Measurements from ENCODE around the gene DDX49. TPM values are rescaled to one million over a fixed set of nuclear protein-coding genes. Genes with fewer than 3 reads are reported as not detected.

DDX49 gene
- total RNA-seq, 1 experiment from 2014 or later = 47.9 TPM

GRCh38 chr19:18939922-18940768, 20.6 kb downstream of the DDX49 start (continued):
- TF ChIP-seq ZMAT4 (CRISPR knock-in tag; IDR thresholded peaks at IDR 0.05) (no peak), ETV6 (CRISPR knock-in tag; IDR thresholded peaks at IDR 0.05) (no peak), CTCF (IDR thresholded peaks at IDR 0.05) (no peak), SOX15 (CRISPR knock-in tag; IDR thresholded peaks at IDR 0.05) (no peak), ZNF671 (CRISPR knock-in tag; IDR thresholded peaks at IDR 0.05) (no peak), ATF2 (CRISPR knock-in tag; IDR thresholded peaks at IDR 0.05; ENCODE audit: borderline replicate concordance, low read depth) (no peak), ZNF138 (CRISPR knock-in tag; conservative IDR thresholded peaks at IDR 0.05) (no peak), ELF4 (CRISPR knock-in tag; IDR thresholded peaks at IDR 0.05; ENCODE audit: low read depth) (no peak), ZNF532 (CRISPR knock-in tag; IDR thresholded peaks at IDR 0.05; ENCODE audit: borderline replicate concordance) (no peak), GTF2I (CRISPR knock-in tag; conservative IDR thresholded peaks at IDR 0.05) (no peak), ZBTB21 (CRISPR knock-in tag; IDR thresholded peaks at IDR 0.05; ENCODE audit: borderline replicate concordance) (no peak), ZNF281 (CRISPR knock-in tag; IDR thresholded peaks at IDR 0.05) (peak; percentile 96), NR2C2 (CRISPR knock-in tag; IDR thresholded peaks at IDR 0.05) (no peak), RELA (CRISPR knock-in tag; IDR thresholded peaks at IDR 0.05; ENCODE audit: borderline replicate concordance) (no peak), ZNF263 (CRISPR knock-in tag; IDR thresholded peaks at IDR 0.05; ENCODE audit: low read depth) (peak; percentile 66; the same call in 1 of the 2 replicates), HMGXB4 (CRISPR knock-in tag; IDR thresholded peaks at IDR 0.05) (no peak), IRF2 (CRISPR knock-in tag; IDR thresholded peaks at IDR 0.05; ENCODE audit: borderline replicate concordance, low read depth) (no peak), TEAD1 (CRISPR knock-in tag; IDR thresholded peaks at IDR 0.05) (no peak), RORB (CRISPR knock-in tag; IDR thresholded peaks at IDR 0.05) (no peak), MXD4 (CRISPR knock-in tag; IDR thresholded peaks at IDR 0.05; ENCODE audit: borderline replicate concordance) (no peak), IRF1 (CRISPR knock-in tag; IDR thresholded peaks at IDR 0.05) (no peak), NFATC4 (CRISPR knock-in tag; IDR thresholded peaks at IDR 0.05) (no peak), USF2 (CRISPR knock-in tag; IDR thresholded peaks at IDR 0.05) (peak; percentile 63), HMGA2 (CRISPR knock-in tag; IDR thresholded peaks at IDR 0.05) (no peak), JAZF1 (CRISPR knock-in tag; IDR thresholded peaks at IDR 0.05) (no peak), JUN (CRISPR knock-in tag; IDR thresholded peaks at IDR 0.05) (no peak)

Measured in WTC11 (cell line).